ENCODE measurements around the gene GAD1. TPM values are rescaled to one million over a fixed set of nuclear protein-coding genes. Genes with fewer than 3 reads are reported as not detected.

The GAD1 gene
- total RNA-seq, 4 donors from 2014 or later, result 0.19 to 4.2 (median 0.26) TPM; not detected in 1

DNA sequence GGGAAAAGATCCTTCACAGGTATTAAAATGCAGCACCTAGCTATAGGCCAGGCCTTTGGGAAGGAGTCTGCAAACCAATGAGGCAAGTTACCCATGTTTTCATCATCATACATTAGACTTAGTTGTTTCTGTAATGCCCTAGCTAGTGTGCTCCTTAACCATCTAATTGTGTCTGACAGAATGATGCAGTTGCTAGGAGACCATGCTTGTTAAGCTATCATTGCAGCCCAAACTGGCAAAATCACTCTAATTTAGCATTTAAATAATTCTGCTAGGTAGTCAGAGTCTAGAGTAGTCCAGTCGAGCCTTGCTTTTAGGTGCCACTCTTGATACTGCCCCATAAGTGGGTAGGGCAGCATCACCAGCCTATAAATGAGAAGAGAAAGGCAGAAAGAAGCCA lies 34.9 kb downstream of the GAD1 start:
- no peak for TF ChIP-seq POLR2A (IDR thresholded peaks at IDR 0.05)
- TF ChIP-seq CTCF (IDR thresholded peaks at IDR 0.05), result no peak
- Histone ChIP-seq H3K27ac (no peak overlapping the region), H3K4me1 (no peaks in the 10 kb centered on the region), H3K36me3 (no peaks in the 10 kb centered on the region), H3K27me3 (no peaks in the 10 kb centered on the region), H3K9me3 (no peaks in the 10 kb centered on the region), H3K4me3 (no peak overlapping the region)
- intact Hi-C loops (cut with DNase I), result no loop called here
- WGBS, 2 donors, result 83 to 100% methylated on average over 1 of the region's 1 CpG
- no peak for DNase-seq

DNA sequence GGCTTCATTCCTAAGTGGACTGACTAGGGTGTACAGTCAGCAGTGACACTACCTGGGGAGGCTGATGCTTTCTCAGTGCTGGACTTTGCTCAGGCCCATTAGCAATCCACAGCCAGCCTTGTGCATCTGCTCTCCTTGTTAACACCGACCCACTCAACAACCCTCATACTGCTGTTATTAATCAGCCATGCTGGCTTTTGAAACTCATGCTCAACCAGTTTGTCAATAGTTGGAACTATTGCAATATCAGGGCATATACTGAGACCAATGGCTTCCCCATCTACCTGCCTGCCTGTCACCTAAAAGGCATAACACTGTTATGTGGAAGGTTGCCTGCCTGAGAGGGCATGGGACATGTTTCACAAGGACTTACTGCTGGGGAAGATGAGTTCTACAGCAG lies 39.4 kb downstream of the GAD1 start:
- Histone ChIP-seq H3K36me3 (no peaks in the 10 kb centered on the region), H3K9me3 (no peaks in the 10 kb centered on the region), H3K27me3 (no peaks in the 10 kb centered on the region), H3K4me1 (no peaks in the 10 kb centered on the region), H3K4me3 (no peak overlapping the region), H3K27ac (no peak overlapping the region)
- TF ChIP-seq POLR2A (IDR thresholded peaks at IDR 0.05) (no peak), CTCF (IDR thresholded peaks at IDR 0.05) (no peak)
- DNase-seq, result no peak
- WGBS, 2 donors, result 83 to 100% methylated on average over 1 of the region's 1 CpG
- intact Hi-C loops (cut with DNase I), result no loop called here

DNA sequence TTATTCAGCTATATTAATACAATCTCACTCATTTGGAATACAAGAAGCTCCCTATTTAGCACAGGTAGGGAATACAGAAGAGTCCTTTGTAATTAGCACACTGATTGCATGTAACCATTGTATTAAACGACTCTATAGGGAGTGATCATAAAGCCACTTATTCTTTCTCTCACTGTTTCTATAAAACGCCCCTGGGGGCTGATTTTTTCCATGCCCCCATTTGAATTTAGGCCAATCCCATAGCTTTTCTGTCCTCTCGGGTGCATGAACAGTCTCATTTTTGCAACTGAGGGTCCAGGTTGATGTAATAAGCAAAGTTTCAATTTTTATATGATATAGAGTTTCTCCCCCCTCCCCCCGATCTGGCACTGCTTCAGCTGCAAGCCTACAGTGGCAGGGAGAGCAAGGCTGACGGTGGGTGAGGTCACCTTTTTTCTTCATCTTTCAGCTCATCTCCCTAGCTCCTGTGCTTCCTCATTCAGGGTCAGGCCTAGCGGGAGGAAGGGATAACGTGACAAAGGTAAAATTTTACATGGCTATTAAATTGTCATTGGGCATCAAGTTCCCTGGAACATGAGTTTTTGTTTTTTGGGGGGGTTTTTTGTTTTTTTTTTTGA lies 45.7 kb downstream of the GAD1 start:
- TF ChIP-seq CTCF (IDR thresholded peaks at IDR 0.05) (no peak), POLR2A (IDR thresholded peaks at IDR 0.05) (no peak)
- H3K4me3 ChIP-seq, result no peak overlapping the region
- no peak overlapping the region for H3K27ac ChIP-seq
- 74 to 77% methylated on average over 7 of the region's 7 CpGs for WGBS, 2 donors
- H3K9me3 ChIP-seq, result no peaks in the 10 kb centered on the region
- H3K4me1 ChIP-seq, result no peaks in the 10 kb centered on the region
- intact Hi-C loops (cut with DNase I), result no loop called here
- DNase-seq, result no peak
- H3K27me3 ChIP-seq, result no peaks in the 10 kb centered on the region
- no peaks in the 10 kb centered on the region for H3K36me3 ChIP-seq

DNA sequence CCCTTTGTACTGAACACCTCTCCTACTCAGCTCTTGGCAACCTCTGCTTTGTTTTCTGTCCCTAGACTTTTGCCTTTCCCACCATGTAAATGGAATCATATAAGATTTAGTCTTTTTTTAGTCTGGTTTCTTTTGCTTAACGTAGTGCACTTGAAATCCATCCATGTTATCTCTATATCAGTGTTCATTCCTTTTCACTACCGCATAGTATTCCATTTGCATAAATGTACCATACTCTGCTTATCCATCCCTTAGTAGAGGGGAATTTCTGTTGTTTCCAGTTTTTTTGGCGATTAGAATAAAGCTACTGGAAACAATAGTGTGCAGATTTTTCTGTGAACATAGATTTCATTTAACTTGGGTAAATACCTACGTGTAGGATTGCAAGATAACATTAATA lies 46.4 kb downstream of the GAD1 start:
- Histone ChIP-seq H3K36me3 (no peaks in the 10 kb centered on the region), H3K27me3 (no peaks in the 10 kb centered on the region), H3K9me3 (no peaks in the 10 kb centered on the region), H3K4me1 (no peaks in the 10 kb centered on the region), H3K27ac (no peak overlapping the region), H3K4me3 (no peak overlapping the region)
- no peak for DNase-seq
- intact Hi-C loops (cut with DNase I), result no loop called here
- TF ChIP-seq POLR2A (IDR thresholded peaks at IDR 0.05), result no peak
- TF ChIP-seq CTCF (IDR thresholded peaks at IDR 0.05), result no peak
- 79 to 80% methylated on average over 4 of the region's 4 CpGs for WGBS, 2 donors

GRCh38 chr2:170869036-170869435 lies 52.3 kb downstream of the GAD1 start:
- H3K4me1 ChIP-seq, result peaks cover 0 to 8% (median 3%) of the 10 kb centered on the region in 3 donors
- no peaks in the 10 kb centered on the region for H3K9me3 ChIP-seq
- no peak for TF ChIP-seq CTCF (IDR thresholded peaks at IDR 0.05)
- no peak for TF ChIP-seq POLR2A (IDR thresholded peaks at IDR 0.05)
- intact Hi-C loops (cut with DNase I), result no loop called here
- no peaks in the 10 kb centered on the region for H3K36me3 ChIP-seq
- WGBS, 2 donors, result 27 to 43% methylated on average over 1 of the region's 1 CpG
- no peaks in the 10 kb centered on the region for H3K27me3 ChIP-seq
- no peak overlapping the region for H3K27ac ChIP-seq
- no peak for DNase-seq
- no peak overlapping the region for H3K4me3 ChIP-seq
